ENCODE results near the gene PCLO. TPM values are rescaled to one million over a fixed set of nuclear protein-coding genes. Genes with fewer than 3 reads are reported as not detected.

Gene PCLO, protein sequence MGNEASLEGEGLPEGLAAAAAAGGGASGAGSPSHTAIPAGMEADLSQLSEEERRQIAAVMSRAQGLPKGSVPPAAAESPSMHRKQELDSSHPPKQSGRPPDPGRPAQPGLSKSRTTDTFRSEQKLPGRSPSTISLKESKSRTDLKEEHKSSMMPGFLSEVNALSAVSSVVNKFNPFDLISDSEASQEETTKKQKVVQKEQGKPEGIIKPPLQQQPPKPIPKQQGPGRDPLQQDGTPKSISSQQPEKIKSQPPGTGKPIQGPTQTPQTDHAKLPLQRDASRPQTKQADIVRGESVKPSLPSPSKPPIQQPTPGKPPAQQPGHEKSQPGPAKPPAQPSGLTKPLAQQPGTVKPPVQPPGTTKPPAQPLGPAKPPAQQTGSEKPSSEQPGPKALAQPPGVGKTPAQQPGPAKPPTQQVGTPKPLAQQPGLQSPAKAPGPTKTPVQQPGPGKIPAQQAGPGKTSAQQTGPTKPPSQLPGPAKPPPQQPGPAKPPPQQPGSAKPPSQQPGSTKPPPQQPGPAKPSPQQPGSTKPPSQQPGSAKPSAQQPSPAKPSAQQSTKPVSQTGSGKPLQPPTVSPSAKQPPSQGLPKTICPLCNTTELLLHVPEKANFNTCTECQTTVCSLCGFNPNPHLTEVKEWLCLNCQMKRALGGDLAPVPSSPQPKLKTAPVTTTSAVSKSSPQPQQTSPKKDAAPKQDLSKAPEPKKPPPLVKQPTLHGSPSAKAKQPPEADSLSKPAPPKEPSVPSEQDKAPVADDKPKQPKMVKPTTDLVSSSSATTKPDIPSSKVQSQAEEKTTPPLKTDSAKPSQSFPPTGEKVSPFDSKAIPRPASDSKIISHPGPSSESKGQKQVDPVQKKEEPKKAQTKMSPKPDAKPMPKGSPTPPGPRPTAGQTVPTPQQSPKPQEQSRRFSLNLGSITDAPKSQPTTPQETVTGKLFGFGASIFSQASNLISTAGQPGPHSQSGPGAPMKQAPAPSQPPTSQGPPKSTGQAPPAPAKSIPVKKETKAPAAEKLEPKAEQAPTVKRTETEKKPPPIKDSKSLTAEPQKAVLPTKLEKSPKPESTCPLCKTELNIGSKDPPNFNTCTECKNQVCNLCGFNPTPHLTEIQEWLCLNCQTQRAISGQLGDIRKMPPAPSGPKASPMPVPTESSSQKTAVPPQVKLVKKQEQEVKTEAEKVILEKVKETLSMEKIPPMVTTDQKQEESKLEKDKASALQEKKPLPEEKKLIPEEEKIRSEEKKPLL (N-terminal part only)
- not detected for polyA plus RNA-seq (2012; ENCODE audit: missing spikeins)

DNA sequence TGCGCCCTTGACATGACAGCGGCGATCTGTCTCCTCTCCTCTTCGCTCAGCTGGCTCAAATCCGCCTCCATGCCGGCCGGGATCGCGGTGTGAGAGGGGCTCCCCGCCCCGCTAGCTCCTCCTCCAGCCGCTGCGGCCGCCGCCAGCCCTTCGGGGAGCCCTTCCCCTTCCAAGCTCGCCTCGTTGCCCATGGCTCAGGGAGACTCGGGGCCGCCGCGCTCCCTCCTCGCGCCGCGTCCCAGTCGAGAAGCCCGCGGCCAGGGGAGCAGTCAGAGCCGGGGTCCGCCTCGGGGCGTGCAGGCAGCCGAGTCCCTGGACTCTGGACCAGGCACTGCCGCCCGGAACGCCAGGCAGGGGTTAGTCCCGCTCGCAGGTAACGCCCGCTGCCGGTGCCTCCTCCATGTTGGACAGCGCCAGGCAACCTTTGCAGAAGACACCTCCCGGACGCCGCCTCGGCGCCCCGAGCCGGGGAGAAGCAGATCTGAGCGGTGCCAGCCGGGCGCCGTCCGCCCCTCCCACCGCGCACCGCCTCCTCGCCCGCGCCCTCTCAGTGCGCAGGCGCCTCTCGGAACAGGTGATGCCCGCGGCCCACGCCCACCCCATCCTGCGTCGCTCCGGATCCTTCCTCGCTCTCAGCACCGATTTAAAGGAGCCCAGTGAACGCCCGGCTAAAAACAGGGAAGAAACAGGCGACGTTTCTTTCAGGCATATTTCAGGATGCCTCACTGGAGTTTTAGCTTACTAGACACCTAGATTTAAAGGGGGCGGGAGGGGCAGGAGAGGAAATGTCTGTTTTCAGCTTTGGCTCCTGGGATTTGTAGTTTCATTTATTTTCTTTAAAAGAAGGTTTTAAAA, at the start of gene PCLO:
Gene PCLO (minus strand): TSS at position 483 of the 855 bp plus-strand sequence. CDS start 292 bp downstream, at position 191.
- DNase-seq (ENCODE audit: insufficient read length): no peak
- FAIRE-seq: no peak
- TF ChIP-seq TAF1 (IDR thresholded peaks at IDR 0.05; ENCODE audit: borderline replicate concordance, low read depth, low read length): no peak
- TF ChIP-seq POLR2A (IDR thresholded peaks at IDR 0.05; ENCODE audit: low read depth, low read length): no peak
- TF ChIP-seq POLR2AphosphoS5 (IDR thresholded peaks at IDR 0.05; ENCODE audit: low read depth, low read length): no peak

DNA sequence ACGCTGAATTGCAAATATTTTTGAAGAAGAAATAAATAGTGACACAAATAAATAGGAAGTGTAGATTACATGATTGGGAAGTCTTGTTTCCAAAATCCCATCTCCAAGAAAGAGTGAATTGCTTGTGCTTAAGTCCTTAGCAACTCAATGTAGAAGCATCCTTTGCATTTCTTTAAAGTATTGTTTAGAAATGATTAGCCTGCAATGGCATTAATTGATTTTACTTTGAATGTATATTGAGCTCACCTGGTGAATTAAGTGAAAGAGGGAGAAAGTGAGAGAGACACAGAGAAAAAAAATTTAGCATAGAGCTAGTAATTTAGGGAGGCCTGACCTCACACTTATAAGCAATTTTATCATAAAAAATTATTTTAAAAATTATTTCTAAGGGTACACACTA, 49.0 kb upstream of the PCLO start:
- TF ChIP-seq POLR2AphosphoS5 (IDR thresholded peaks at IDR 0.05; ENCODE audit: low read depth, low read length): no peak
- TF ChIP-seq POLR2A (IDR thresholded peaks at IDR 0.05; ENCODE audit: low read depth, low read length): no peak
- no peak for TF ChIP-seq TAF1 (IDR thresholded peaks at IDR 0.05; ENCODE audit: borderline replicate concordance, low read depth, low read length)
- FAIRE-seq (no peak), DNase-seq (ENCODE audit: insufficient read length) (no peak)

DNA sequence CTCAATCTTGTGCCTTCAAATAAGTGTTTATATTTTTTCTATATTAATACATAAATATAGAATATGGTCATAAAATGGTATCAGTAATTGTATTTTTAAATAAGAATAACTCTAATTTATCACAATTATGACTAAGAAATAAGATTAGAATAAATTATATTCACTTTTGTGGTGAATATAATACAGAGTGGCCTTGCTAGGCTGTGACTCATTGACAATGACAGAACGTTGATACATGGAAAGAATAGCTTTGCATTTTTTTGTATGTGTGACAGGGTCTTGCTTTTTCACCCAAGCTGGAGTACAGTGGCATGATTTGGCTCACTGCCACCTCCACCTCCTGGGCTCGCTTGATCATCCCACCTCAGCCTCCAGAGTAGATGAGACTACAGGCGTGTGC, 47.8 kb upstream of the PCLO start:
- no peak for FAIRE-seq
- no peak for TF ChIP-seq POLR2AphosphoS5 (IDR thresholded peaks at IDR 0.05; ENCODE audit: low read depth, low read length)
- TF ChIP-seq POLR2A (IDR thresholded peaks at IDR 0.05; ENCODE audit: low read depth, low read length): no peak
- no peak for DNase-seq (ENCODE audit: insufficient read length)

DNA sequence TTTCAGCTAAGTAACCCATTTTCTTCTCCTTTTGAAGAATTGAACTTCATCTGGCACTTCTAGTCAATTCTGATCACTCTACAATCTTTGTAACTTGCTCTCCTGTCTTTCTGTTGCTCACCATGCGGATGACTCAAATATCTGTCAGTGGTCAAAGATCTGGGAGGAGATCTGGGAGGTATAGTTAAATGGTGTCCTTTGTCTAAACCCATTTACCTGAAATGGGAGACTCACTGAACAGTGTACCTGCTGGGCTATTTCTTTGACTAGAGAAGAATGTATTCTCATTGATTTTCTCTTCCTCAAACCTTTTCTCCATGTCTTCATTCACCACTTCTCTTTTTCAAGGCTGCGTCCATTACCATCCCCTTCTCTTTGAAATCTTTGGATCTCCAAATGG, 42.0 kb upstream of the PCLO start:
- TF ChIP-seq POLR2A (IDR thresholded peaks at IDR 0.05; ENCODE audit: low read depth, low read length) (no peak), POLR2AphosphoS5 (IDR thresholded peaks at IDR 0.05; ENCODE audit: low read depth, low read length) (no peak), TAF1 (IDR thresholded peaks at IDR 0.05; ENCODE audit: borderline replicate concordance, low read depth, low read length) (no peak)

DNA sequence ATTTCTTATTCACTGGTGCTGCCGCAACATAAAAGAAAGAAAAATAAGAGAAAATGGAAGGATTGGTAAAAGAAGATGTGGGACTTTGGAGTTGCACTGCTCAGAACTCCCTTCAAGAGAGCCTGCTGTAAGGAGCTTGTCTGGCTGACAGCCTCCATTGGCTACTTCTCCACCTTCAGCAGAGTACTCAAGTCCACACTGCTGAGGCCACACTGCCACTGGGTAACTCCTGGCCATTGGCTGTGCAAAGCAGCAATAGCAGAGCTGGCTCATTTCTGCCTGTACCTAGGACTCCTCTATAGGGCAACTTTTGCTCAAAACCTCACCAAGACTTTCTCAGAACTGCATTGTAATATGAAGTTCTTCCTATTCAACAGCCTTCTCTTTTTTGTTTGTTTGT, 38.7 kb upstream of the PCLO start:
- DNase-seq (ENCODE audit: insufficient read length) (no peak), FAIRE-seq (no peak)
- TF ChIP-seq POLR2AphosphoS5 (IDR thresholded peaks at IDR 0.05; ENCODE audit: low read depth, low read length) (no peak), TAF1 (IDR thresholded peaks at IDR 0.05; ENCODE audit: borderline replicate concordance, low read depth, low read length) (no peak), POLR2A (IDR thresholded peaks at IDR 0.05; ENCODE audit: low read depth, low read length) (no peak)

More for the DNA sequence above, 42.0 kb upstream of the PCLO start:
- no peak for FAIRE-seq
- DNase-seq (ENCODE audit: insufficient read length): no peak

DNA sequence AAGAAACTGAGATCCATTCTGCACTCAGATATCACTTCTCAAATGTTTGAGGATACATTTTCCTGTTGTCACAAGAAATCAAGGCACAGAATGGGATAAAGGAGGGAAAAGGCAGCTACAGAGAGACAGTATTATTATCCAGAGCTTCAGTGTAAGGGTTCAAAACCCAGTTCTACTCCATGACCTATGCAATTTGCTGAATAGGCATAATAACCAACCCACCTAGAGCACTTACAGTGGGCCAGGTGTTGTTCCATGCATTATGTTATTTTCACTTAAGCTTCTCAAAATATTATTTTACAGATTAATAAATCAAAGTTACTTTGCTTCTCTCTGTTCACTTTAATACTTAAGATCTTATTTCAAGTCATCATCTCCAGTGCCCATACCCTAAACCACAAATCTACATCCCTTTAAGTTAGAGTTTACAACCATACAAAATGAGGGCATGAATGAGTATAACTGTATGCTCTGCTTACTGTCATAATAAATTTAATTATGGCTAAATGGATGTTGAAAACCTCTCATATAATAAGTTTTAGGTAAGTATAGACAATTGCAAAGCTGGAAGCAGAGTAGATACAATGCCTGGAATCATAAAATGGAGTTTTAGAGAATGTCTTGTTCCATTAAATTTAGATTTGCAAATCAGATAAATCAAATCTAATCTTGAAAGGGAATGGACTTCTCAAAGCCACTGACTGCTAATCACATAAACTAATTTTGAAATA, 28.1 kb upstream of the PCLO start:
- DNase-seq (ENCODE audit: insufficient read length) (no peak), FAIRE-seq (no peak)
- TF ChIP-seq TAF1 (IDR thresholded peaks at IDR 0.05; ENCODE audit: borderline replicate concordance, low read depth, low read length) (no peak), POLR2A (IDR thresholded peaks at IDR 0.05; ENCODE audit: low read depth, low read length) (no peak), POLR2AphosphoS5 (IDR thresholded peaks at IDR 0.05; ENCODE audit: low read depth, low read length) (no peak)

DNA sequence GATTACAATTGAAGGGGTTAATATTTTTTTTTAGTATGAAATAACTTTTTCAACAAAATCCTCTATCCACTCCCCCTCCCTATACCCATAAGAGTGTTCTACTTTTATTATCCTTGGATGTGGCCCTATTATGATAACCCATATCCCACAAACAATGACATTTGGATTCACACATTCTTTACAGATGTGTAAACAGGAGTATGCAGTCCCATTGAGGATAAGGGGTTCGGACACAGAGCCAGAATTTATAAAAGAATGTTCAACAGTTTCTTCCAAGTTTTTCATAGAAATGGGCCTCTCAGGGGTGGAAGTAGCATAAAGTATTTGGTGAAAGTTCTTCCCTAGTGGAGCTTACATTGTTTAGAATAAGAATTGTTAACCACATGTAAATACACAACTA, 16.1 kb upstream of the PCLO start:
- no peak for FAIRE-seq
- TF ChIP-seq POLR2A (IDR thresholded peaks at IDR 0.05; ENCODE audit: low read depth, low read length): no peak
- TF ChIP-seq POLR2AphosphoS5 (IDR thresholded peaks at IDR 0.05; ENCODE audit: low read depth, low read length): no peak
- TF ChIP-seq TAF1 (IDR thresholded peaks at IDR 0.05; ENCODE audit: borderline replicate concordance, low read depth, low read length): no peak

DNA sequence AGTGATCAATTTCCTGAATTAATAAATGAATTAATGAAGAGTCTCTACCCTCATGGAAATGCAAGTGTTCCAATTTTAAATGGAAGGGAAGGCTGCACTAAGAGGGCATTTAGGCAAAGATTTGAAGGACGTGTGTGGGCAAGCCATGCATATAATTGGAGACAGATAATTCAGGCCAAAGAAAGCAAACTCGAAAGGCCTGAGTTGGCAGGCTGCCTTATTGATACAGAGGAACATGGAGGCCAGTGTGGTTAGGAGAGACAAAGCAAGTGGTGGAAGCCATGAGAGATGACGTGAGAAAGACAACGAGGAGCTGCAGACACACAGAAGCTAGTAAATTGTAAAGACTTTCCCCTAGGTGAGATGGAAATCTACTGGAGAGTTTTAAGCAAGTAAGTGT, 15.4 kb upstream of the PCLO start:
- FAIRE-seq (no peak), DNase-seq (ENCODE audit: insufficient read length) (no peak)
- TF ChIP-seq POLR2AphosphoS5 (IDR thresholded peaks at IDR 0.05; ENCODE audit: low read depth, low read length): no peak
- no peak for TF ChIP-seq TAF1 (IDR thresholded peaks at IDR 0.05; ENCODE audit: borderline replicate concordance, low read depth, low read length)
- TF ChIP-seq POLR2A (IDR thresholded peaks at IDR 0.05; ENCODE audit: low read depth, low read length): no peak

More for the DNA sequence above, 16.1 kb upstream of the PCLO start:
- DNase-seq (ENCODE audit: insufficient read length): no peak

DNA sequence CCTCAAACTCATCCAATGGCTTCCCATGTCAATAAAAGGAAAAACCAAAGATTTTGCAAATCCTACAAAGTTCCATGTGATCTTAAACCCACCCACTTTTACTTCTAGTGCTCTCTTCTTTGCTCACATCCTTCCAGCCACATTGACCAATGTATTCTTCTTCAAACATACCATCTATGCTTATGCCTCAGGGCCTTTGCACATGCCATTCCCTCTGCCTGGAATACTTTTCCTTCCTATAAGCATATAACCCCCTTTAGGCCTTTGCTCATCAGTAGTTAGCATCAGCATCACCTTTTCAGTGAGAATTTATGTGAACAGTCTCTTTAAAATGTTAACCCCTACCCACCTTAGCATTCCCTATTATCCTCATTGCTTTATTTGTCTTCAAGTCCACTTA, 11.0 kb upstream of the PCLO start:
- FAIRE-seq: no peak
- no peak for DNase-seq (ENCODE audit: insufficient read length)
- TF ChIP-seq TAF1 (IDR thresholded peaks at IDR 0.05; ENCODE audit: borderline replicate concordance, low read depth, low read length): no peak
- TF ChIP-seq POLR2A (IDR thresholded peaks at IDR 0.05; ENCODE audit: low read depth, low read length): no peak
- no peak for TF ChIP-seq POLR2AphosphoS5 (IDR thresholded peaks at IDR 0.05; ENCODE audit: low read depth, low read length)

DNA sequence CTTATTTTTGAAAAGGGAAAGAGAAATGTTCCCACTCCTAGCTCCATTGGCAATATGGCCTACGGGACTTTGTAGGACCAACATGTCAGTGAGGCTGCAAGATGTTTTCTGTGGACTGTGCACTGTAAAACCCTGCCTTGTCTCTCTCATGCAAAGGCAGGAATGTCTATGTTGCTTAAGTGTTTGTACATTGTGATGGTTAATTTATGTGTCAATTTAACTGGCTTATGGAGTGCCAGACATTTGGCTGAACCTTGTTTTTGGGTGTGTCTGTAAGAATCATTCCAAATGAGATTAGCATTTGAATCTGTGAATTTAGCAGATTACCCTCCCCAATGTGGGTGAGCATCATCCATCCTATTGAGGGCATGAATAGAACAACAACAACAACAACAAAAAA, 4.1 kb upstream of the PCLO start:
- DNase-seq (ENCODE audit: insufficient read length) (no peak), FAIRE-seq (no peak)
- TF ChIP-seq POLR2AphosphoS5 (IDR thresholded peaks at IDR 0.05; ENCODE audit: low read depth, low read length) (no peak), POLR2A (IDR thresholded peaks at IDR 0.05; ENCODE audit: low read depth, low read length) (no peak), TAF1 (IDR thresholded peaks at IDR 0.05; ENCODE audit: borderline replicate concordance, low read depth, low read length) (no peak)
